H1 (cell line): ENCODE measurements around the gene DGKI. TPM values are rescaled to one million over a fixed set of nuclear protein-coding genes. Genes with fewer than 3 reads are reported as not detected.

Source experiments
- CTCF ChIA-PET: fragments of 300-600 bp; sonication (Branson Sonifier 250); formaldehyde crosslinking; loops from one replicate; lab custom pipeline; 2021; ENCODE audit not compliant: partially characterized antibody; lab: Charles Lee
- POLR2A ChIA-PET: fragments of 300-600 bp; sonication (Branson Sonifier 250); formaldehyde crosslinking; loops from one replicate; lab custom pipeline; 2021; ENCODE audit warnings: inconsistent platforms; ENCODE audit not compliant: partially characterized antibody; lab: Charles Lee
- DNase-seq, 2 experiments: peaks; one replicate each; pipeline versions ENCODE4 v3.0.0 to v3.0.0-alpha.2; 2010 to 2022; ENCODE audit warnings: low spot score in 2 of 2, low read depth in 1 of 2, mixed read lengths in 1 of 2
- FAIRE-seq: peaks from 2 replicates; lab custom pipeline; 2011; peaks lifted over from hg19 to GRCh38; lab: Jason Lieb, UNC
- H2AFZ ChIP-seq: 2 replicates; pipeline ENCODE4 v1.8.1; 2012; ENCODE audit warnings: low read length, inconsistent platforms
- H2AK5ac ChIP-seq: 2 replicates; pipeline ENCODE4 v1.6.1; 2013; ENCODE audit warnings: low read depth, low read length
- H2BK120ac ChIP-seq: replicated peaks from 2 replicates; pipeline ENCODE3; 2013; ENCODE audit warnings: low read depth, low read length, inconsistent platforms
- H2BK12ac ChIP-seq: 2 replicates; pipeline ENCODE4 v1.6.1; 2013; ENCODE audit warnings: low read depth, low read length
- H2BK15ac ChIP-seq: 2 replicates; pipeline ENCODE4 v1.6.1; 2013; ENCODE audit warnings: low read length
- H2BK20ac ChIP-seq: 2 replicates; pipeline ENCODE4 v1.6.1; 2013; ENCODE audit warnings: low read length
- H2BK5ac ChIP-seq: 2 replicates; pipeline ENCODE4 v1.6.1; 2013; ENCODE audit warnings: low read depth, low read length
- H3K14ac ChIP-seq: 2 replicates; pipeline ENCODE4 v1.6.1; 2013; ENCODE audit warnings: inconsistent platforms; ENCODE audit not compliant: insufficient read length
- H3K18ac ChIP-seq: 2 replicates; pipeline ENCODE4 v1.6.1; 2013; ENCODE audit warnings: low read length; ENCODE audit errors: extremely low read depth
- H3K23ac ChIP-seq: 2 replicates; pipeline ENCODE4 v1.6.1; 2013; ENCODE audit warnings: inconsistent platforms; ENCODE audit not compliant: insufficient read length
- H3K23me2 ChIP-seq: 2 replicates; pipeline ENCODE4 v1.6.1; 2013; ENCODE audit warnings: low read depth, low read length
- H3K27ac ChIP-seq: 2 replicates; pipeline ENCODE4 v1.6.1; 2011; ENCODE audit warnings: low read depth, low read length, inconsistent platforms
- H3K27me3 ChIP-seq, 4 experiments: replicated peaks in 1 of 4; 1 replicate in 1 of 4; 2 replicates in 3 of 4; pipeline versions ENCODE4 v1.6.1 to v1.8.1; 2011 to 2013; ENCODE audit warnings: low read length in 3 of 4, mild to moderate bottlenecking in 3 of 4, inconsistent platforms in 2 of 4, mixed read lengths in 2 of 4, moderate library complexity in 1 of 4; ENCODE audit not compliant: control insufficient read depth in 3 of 4, insufficient read depth in 3 of 4; ENCODE audit errors: extremely low read depth in 1 of 4
- H3K36me3 ChIP-seq, 4 experiments: 2 replicates each; pipeline versions ENCODE4 v1.6.1 to v1.8.1; 2011 to 2013; ENCODE audit warnings: mild to moderate bottlenecking in 4 of 4, low read length in 3 of 4, moderate library complexity in 2 of 4, control low read depth in 1 of 4, inconsistent platforms in 1 of 4; ENCODE audit not compliant: insufficient read depth in 4 of 4, control insufficient read depth in 2 of 4
- H3K4ac ChIP-seq: replicated peaks from 2 replicates; pipeline ENCODE3; 2013; ENCODE audit warnings: low read length, low read depth, mixed read lengths, inconsistent platforms; ENCODE audit not compliant: insufficient read length
- H3K4me1 ChIP-seq, 4 experiments: replicated peaks in 1 of 4; 1 replicate in 1 of 4; 2 replicates in 3 of 4; pipeline versions ENCODE4 v1.6.1 to v1.8.1; 2011 to 2013; ENCODE audit warnings: low read length in 3 of 4, inconsistent platforms in 2 of 4, mixed read lengths in 1 of 4; ENCODE audit not compliant: insufficient read depth in 4 of 4, control insufficient read depth in 3 of 4
- H3K4me2 ChIP-seq, 2 experiments: 2 replicates each; pipeline versions ENCODE4 v1.6.1 to v1.8.1; 2011 to 2013; ENCODE audit warnings: low read depth in 2 of 2, low read length in 2 of 2, control low read depth in 1 of 2, inconsistent platforms in 1 of 2, mild to moderate bottlenecking in 1 of 2; ENCODE audit not compliant: insufficient read depth in 1 of 2
- H3K4me3 ChIP-seq, 4 experiments: fragments of 200-600, 300-600 bp in 1 of 4; sonication (generic), shearing (Covaris generic), sonication (Bioruptor Twin) in 1 of 4; 2 replicates each; pipeline versions ENCODE4 v1.5.1 to v1.8.1; 2011 to 2016; ENCODE audit warnings: low read length in 4 of 4, low read depth in 3 of 4, control low read depth in 2 of 4, inconsistent platforms in 2 of 4, mild to moderate bottlenecking in 2 of 4, mixed read lengths in 1 of 4, moderate library complexity in 1 of 4; ENCODE audit not compliant: insufficient read depth in 2 of 4; ENCODE audit errors: extremely low read depth in 1 of 4
- H3K56ac ChIP-seq: replicated peaks from 2 replicates; pipeline ENCODE3; 2013; ENCODE audit warnings: low read depth, mild to moderate bottlenecking, mixed read lengths, low read length, inconsistent platforms; ENCODE audit not compliant: insufficient read length
- H3K79me1 ChIP-seq: 2 replicates; pipeline ENCODE4 v1.6.1; 2013; ENCODE audit warnings: low read depth, low read length, control low read depth
- H3K79me2 ChIP-seq, 2 experiments: 2 replicates each; pipeline versions ENCODE4 v1.6.1 to v1.8.1; 2012 to 2013; ENCODE audit warnings: low read length in 2 of 2, mild to moderate bottlenecking in 2 of 2, inconsistent platforms in 1 of 2; ENCODE audit not compliant: insufficient read depth in 2 of 2, control insufficient read depth in 1 of 2
- H3K9ac ChIP-seq, 4 experiments: replicated peaks in 1 of 4; 1 replicate in 1 of 4; 2 replicates in 3 of 4; pipeline versions ENCODE4 v1.6.1 to v1.8.1; 2011 to 2013; ENCODE audit warnings: low read depth in 3 of 4, low read length in 3 of 4, control low read depth in 2 of 4, mild to moderate bottlenecking in 2 of 4, moderate library complexity in 2 of 4, inconsistent platforms in 1 of 4; ENCODE audit errors: extremely low read depth in 1 of 4
- H3K9me3 ChIP-seq, 2 experiments: 2 replicates each; pipeline versions ENCODE4 v1.6.1 to v1.8.1; 2012 to 2013; ENCODE audit warnings: mild to moderate bottlenecking in 2 of 2, moderate library complexity in 2 of 2, control low read depth in 1 of 2, inconsistent platforms in 1 of 2, low read depth in 1 of 2, low read length in 1 of 2, mixed read lengths in 1 of 2; ENCODE audit not compliant: insufficient read depth in 2 of 2
- H4K20me1 ChIP-seq, 2 experiments: replicated peaks in 1 of 2; 2 replicates each; pipeline versions ENCODE3 to v1.8.1; 2011 to 2013; ENCODE audit warnings: inconsistent platforms in 2 of 2, low read length in 2 of 2, mild to moderate bottlenecking in 1 of 2; ENCODE audit not compliant: insufficient read depth in 2 of 2, control insufficient read depth in 1 of 2
- H4K5ac ChIP-seq: 2 replicates; pipeline ENCODE4 v1.6.1; 2013; ENCODE audit warnings: low read length, low read depth, mixed read lengths, inconsistent platforms; ENCODE audit not compliant: insufficient read length
- H4K8ac ChIP-seq: 2 replicates; pipeline ENCODE4 v1.8.0; 2013; ENCODE audit warnings: mild to moderate bottlenecking, moderate library complexity, low read length, inconsistent platforms; ENCODE audit not compliant: insufficient read depth; ENCODE audit errors: extremely low read depth
- H4K91ac ChIP-seq: replicated peaks from 2 replicates; pipeline ENCODE3; 2013; ENCODE audit warnings: low read length, mixed read lengths, inconsistent platforms; ENCODE audit not compliant: insufficient read length
- BACH1 ChIP-seq: IDR thresholded peaks from 2 replicates; pipeline ENCODE4 v1.6.1; 2012; ENCODE audit warnings: low read length, improper control_type of control experiment
- CREB1 ChIP-seq: IDR thresholded peaks from 2 replicates; pipeline ENCODE4 v1.6.1; 2012; ENCODE audit warnings: inconsistent platforms
- EP300 ChIP-seq, 2 experiments: IDR thresholded peaks; 1 replicate in 1 of 2; 2 replicates in 1 of 2; pipeline ENCODE4 v1.6.1; 2011 to 2012; ENCODE audit warnings: low read depth in 2 of 2, low read length in 2 of 2, mild to moderate bottlenecking in 2 of 2, borderline replicate concordance in 1 of 2, inconsistent platforms in 1 of 2, moderate library complexity in 1 of 2
- NANOG ChIP-seq: IDR thresholded peaks from 2 replicates; pipeline ENCODE4 v1.6.1; 2011; ENCODE audit warnings: low read length, low read depth, mild to moderate bottlenecking, inconsistent platforms; ENCODE audit not compliant: insufficient read depth, poor library complexity, severe bottlenecking
- RXRA ChIP-seq: IDR thresholded peaks from 2 replicates; pipeline ENCODE4 v1.6.1; 2011; ENCODE audit warnings: low read depth, mild to moderate bottlenecking, low read length, moderate library complexity; ENCODE audit not compliant: insufficient read depth
- SIRT6 ChIP-seq: IDR thresholded peaks from one replicate; pipeline ENCODE4 v1.7.1; 2012; ENCODE audit warnings: low read length, inconsistent platforms
- WGBS, 2 experiments: shearing (Covaris generic) in 1 of 2; methylation state at CpG; one replicate each; pipeline versions ENCODE4 v1.1.6 to v1.1.7; 2013 to 2015; ENCODE audit warnings: low lambda C conversion rate in 2 of 2, mixed read lengths in 2 of 2, inconsistent platforms in 1 of 2, low coverage in 1 of 2, missing lambda C conversion rate in 1 of 2; ENCODE audit not compliant: insufficient replicate concordance in 2 of 2, insufficient coverage in 1 of 2, insufficient read length in 1 of 2; ENCODE audit errors: extremely low coverage in 1 of 2, missing lambda C conversion rate in 1 of 2; 5-methylcytosine and 5-hydroxymethylcytosine counted together
- polyA plus RNA-seq, 7 experiments: library from polyadenylated mRNA; depleted of rRNA in 3 of 7; stranded (reverse) in 5 of 7; unstranded in 2 of 7; fragments of >200 nt in 5 of 7; fragments of 200-250 nt in 2 of 7; gene quantifications; 1 replicate in 5 of 7; 2 replicates in 1 of 7; 4 replicates in 1 of 7; pipeline versions ENCODE4 v1.2.1 to v1.2.3, GENCODE V29; 2011 to 2013; ENCODE audit warnings: missing spikeins in 2 of 7, mixed read lengths in 2 of 7
- total RNA-seq: library from RNA; stranded (reverse); fragmentation: NEBNext Ultra II Directional; extraction: Animal tissue kit (Norgen Biotek cat#: 25700); gene quantifications from 2 replicates; pipeline ENCODE4 v1.2.1, GENCODE V29; 2021

The DGKI gene
- total and polyA plus RNA-seq, 2 of the 8 experiments (the other 6 are each of a cell fraction or from before 2014, with no cell fraction given), result 0.20 to 0.71 TPM

GRCh38 chr7:137371616-137372015, 475.2 kb downstream of the DGKI start:
- Histone ChIP-seq H3K9me3 (peaks cover 4 to 7% of the 10 kb centered on the region in 2 experiments; a peak in 2 of 4 replicates), H2AFZ (no peak overlapping the region), H2BK120ac (no peak overlapping the region), H3K4me2 (no peak overlapping the region), H2BK15ac (no peak overlapping the region), H3K36me3 (no peaks in the 10 kb centered on the region), H3K4ac (no peak overlapping the region), H3K79me1 (no peaks in the 10 kb centered on the region), H2BK12ac (no peak overlapping the region), H3K23ac (no peak overlapping the region), H3K14ac (no peak overlapping the region), H3K4me1 (no peaks in the 10 kb centered on the region), H3K4me3 (no peak overlapping the region), H3K56ac (no peak overlapping the region), H2BK5ac (no peak overlapping the region), H3K23me2 (no peaks in the 10 kb centered on the region), H2AK5ac (no peak overlapping the region), H3K79me2 (no peaks in the 10 kb centered on the region), H3K27ac (no peak overlapping the region), H4K91ac (no peak overlapping the region), H4K20me1 (no peaks in the 10 kb centered on the region), H2BK20ac (no peak overlapping the region), H4K8ac (no peak overlapping the region), H3K18ac (no peak overlapping the region), H4K5ac (no peak overlapping the region), H3K9ac (no peak overlapping the region), H3K27me3 (no peaks in the 10 kb centered on the region)
- ChIA-PET POLR2A (no interaction called here), CTCF (interaction anchor here (1.5 kb wide), 1 partner anchor 9 kb away, joined by 3 read pairs; no protein-coding TSS in a partner anchor)
- FAIRE-seq, result no peak
- DNase-seq, result no peak
- 90% methylated on average over 2 of the region's 2 CpGs; no CpG with 5 or more reads in 1 of the 2 experiments for WGBS, 2 experiments
- no peak for TF ChIP-seq EP300 (IDR thresholded peaks at IDR 0.05; ENCODE audit: borderline replicate concordance in 1 of 2, low read depth in 2 of 2, low read length in 2 of 2)
- TF ChIP-seq CREB1, result no peak
- no peak for TF ChIP-seq SIRT6
- no peak for TF ChIP-seq BACH1
- no peak for TF ChIP-seq RXRA
- no peak for TF ChIP-seq NANOG
